Esophagus squamous epithelium (tissue), 5 donors: Measurements from ENCODE around the gene SLC4A3. TPM values are rescaled to one million over a fixed set of nuclear protein-coding genes. Genes with fewer than 3 reads are reported as not detected.
"Not testable (repeated sequence)": the region's sequence is repeated elsewhere in the genome, so short reads cannot be mapped to it uniquely, and the experiment has no call there.

Source experiments
- DNase-seq: peaks from one replicate; lab custom pipeline; 2025; lab: John Stamatoyannopoulos, UW
- H3K27ac ChIP-seq, 4 donors: fragments of 200-600 bp; sonication (generic); one replicate each; pipeline ENCODE4 v1.5.1; 2016 to 2019; ENCODE audit warnings: mild to moderate bottlenecking in 1 of 4
- H3K27me3 ChIP-seq, 4 donors: fragments of 200-600 bp; sonication (generic); 1 replicate in 3 of 4; 2 replicates in 1 of 4; pipeline versions ENCODE4 v1.5.1 to v1.6.0; 2017 to 2021; ENCODE audit warnings: antibody characterized with exemption in 1 of 4
- H3K36me3 ChIP-seq, 3 donors: fragments of 200-600 bp; sonication (generic); one replicate each; pipeline ENCODE4 v1.5.1; 2016 to 2019
- H3K4me1 ChIP-seq, 3 donors: fragments of 200-600 bp; sonication (generic); one replicate each; pipeline ENCODE4 v1.5.1; 2017 to 2019
- H3K4me3 ChIP-seq, 4 donors: fragments of 200-600 bp; sonication (generic); 1 replicate in 3 of 4; 2 replicates in 1 of 4; pipeline ENCODE4 v1.5.1; 2016 to 2019; ENCODE audit warnings: mild to moderate bottlenecking in 2 of 4, moderate library complexity in 1 of 4
- H3K9me3 ChIP-seq, 3 donors: fragments of 200-600 bp; sonication (generic); one replicate each; pipeline ENCODE4 v1.5.1; 2016 to 2019
- POLR2A ChIP-seq, 4 donors: fragments of 450-650 bp; IDR thresholded peaks; one replicate each; pipeline ENCODE4 v1.6.1; 2017; ENCODE audit warnings: antibody characterized with exemption in 4 of 4, mild to moderate bottlenecking in 4 of 4, moderate library complexity in 3 of 4
- WGBS, 2 donors: methylation state at CpG; one replicate each; pipeline ENCODE4 v1.1.5; 2018; 5-methylcytosine and 5-hydroxymethylcytosine counted together
- intact Hi-C: fragments of 100-400 bp; cut with DNase I; formaldehyde crosslinking; loops from one replicate; pipeline ENCODE4 v1.15.0; 2022
- total RNA-seq, 4 donors: library from RNA; depleted of rRNA; stranded (reverse); fragments of >200 nt; gene quantifications; one replicate each; pipeline ENCODE4 v1.1.0, GENCODE V29; 2016
- TF ChIP-seq, protein P1 (sequence below), 6 experiments: fragments of 450-650 bp in 4 of 6; fragments of 200-600 bp in 2 of 6; sonication (generic) in 2 of 6; IDR thresholded peaks; one replicate each; pipeline ENCODE4 v1.5.1; 2016 to 2019; ENCODE audit warnings: antibody characterized with exemption in 6 of 6, mild to moderate bottlenecking in 4 of 6, moderate library complexity in 4 of 6
- donor health status: DM: yes; HTN: yes; CAD: no.

Gene SLC4A3
- total RNA-seq, 4 donors from 2014 or later, result 1.1 to 4.0 (median 2.2) TPM

DNA sequence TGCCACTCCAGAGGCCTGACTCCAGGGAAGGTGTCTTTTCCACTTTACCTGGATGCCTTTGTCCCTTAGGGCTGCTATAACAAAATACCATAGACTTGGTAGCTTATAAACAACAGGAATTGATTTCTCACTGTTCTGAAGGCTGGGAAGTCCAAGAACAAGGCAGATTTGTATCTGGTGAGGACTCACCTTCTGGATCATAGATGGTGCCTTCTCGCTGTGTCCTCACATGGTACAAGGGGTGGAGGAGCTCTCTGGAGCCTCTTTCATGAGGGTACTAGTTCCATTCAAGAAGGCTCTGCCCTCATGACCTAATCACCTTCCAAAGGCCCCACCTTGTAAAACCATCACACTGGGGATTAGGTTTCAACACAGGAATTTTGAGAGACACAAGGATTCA, 52.1 kb downstream of the SLC4A3 start:
- WGBS, 2 donors, result 100% methylated on average over 1 of the region's 1 CpG; no CpG with 5 or more reads in 1 of the 2 donors
- no peak overlapping the region for H3K4me3 ChIP-seq
- peaks cover 0 to 16% (median 0%) of the 10 kb centered on the region in 4 donors for H3K27me3 ChIP-seq
- peaks cover 0 to 19% (median 0%) of the 10 kb centered on the region in 3 donors for H3K4me1 ChIP-seq
- H3K27ac ChIP-seq, result no peak overlapping the region
- no peak for DNase-seq
- H3K36me3 ChIP-seq, result no peaks in the 10 kb centered on the region
- H3K9me3 ChIP-seq, result no peaks in the 10 kb centered on the region
- intact Hi-C loops, result no loop called here
- TF ChIP-seq, protein P1, sequence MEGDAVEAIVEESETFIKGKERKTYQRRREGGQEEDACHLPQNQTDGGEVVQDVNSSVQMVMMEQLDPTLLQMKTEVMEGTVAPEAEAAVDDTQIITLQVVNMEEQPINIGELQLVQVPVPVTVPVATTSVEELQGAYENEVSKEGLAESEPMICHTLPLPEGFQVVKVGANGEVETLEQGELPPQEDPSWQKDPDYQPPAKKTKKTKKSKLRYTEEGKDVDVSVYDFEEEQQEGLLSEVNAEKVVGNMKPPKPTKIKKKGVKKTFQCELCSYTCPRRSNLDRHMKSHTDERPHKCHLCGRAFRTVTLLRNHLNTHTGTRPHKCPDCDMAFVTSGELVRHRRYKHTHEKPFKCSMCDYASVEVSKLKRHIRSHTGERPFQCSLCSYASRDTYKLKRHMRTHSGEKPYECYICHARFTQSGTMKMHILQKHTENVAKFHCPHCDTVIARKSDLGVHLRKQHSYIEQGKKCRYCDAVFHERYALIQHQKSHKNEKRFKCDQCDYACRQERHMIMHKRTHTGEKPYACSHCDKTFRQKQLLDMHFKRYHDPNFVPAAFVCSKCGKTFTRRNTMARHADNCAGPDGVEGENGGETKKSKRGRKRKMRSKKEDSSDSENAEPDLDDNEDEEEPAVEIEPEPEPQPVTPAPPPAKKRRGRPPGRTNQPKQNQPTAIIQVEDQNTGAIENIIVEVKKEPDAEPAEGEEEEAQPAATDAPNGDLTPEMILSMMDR (IDR thresholded peaks at IDR 0.05), result no peak
- no peak for TF ChIP-seq POLR2A (IDR thresholded peaks at IDR 0.05)

DNA sequence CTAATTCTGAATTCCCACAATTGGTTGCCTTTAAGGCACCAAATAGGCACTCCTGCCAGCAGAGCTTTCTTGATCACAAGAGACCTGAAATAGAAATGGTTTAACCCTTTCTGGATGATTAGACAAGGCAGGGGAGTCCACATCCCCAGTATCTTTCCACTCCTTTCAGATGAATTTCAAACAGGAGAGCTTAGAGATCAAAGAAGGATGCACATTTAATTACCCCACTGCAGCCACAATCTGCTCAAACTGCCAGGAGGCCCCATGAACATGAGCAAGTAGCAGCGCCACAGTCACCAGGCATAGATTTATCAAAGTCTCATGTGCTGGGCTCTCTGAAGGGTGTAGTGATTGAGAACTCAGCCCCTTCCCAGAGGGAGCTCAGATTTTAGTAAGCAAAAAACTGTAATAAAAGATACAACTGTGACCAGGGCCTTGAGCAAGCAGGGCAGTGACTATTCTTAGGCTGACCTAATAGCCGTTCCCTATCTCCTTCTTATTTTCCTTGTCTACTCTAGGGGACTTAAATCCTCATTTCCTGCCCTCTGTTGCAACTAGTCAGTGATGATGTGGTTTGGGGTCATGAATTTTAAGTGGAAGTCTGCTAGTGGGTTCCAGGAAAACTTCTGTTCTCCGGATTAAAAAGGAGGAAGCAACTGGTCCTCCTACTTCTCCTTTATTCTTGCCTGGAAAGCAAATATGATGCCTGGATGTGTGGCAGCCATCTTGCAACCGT, 53.7 kb downstream of the SLC4A3 start:
- intact Hi-C loops, result no loop called here
- DNase-seq, result no peak
- TF ChIP-seq POLR2A (IDR thresholded peaks at IDR 0.05), result no peak
- TF ChIP-seq, protein P1 (IDR thresholded peaks at IDR 0.05), result no peak
- H3K4me3 ChIP-seq, result no peak overlapping the region
- H3K4me1 ChIP-seq, result peaks cover 3 to 22% (median 3%) of the 10 kb centered on the region in 3 donors
- no peaks in the 10 kb centered on the region for H3K9me3 ChIP-seq
- H3K27ac ChIP-seq, result no peak overlapping the region
- WGBS, 2 donors, result 72% methylated on average over 4 of the region's 4 CpGs
- H3K27me3 ChIP-seq, result peaks cover 0 to 2% (median 0%) of the 10 kb centered on the region in 4 donors
- H3K36me3 ChIP-seq, result no peaks in the 10 kb centered on the region

DNA sequence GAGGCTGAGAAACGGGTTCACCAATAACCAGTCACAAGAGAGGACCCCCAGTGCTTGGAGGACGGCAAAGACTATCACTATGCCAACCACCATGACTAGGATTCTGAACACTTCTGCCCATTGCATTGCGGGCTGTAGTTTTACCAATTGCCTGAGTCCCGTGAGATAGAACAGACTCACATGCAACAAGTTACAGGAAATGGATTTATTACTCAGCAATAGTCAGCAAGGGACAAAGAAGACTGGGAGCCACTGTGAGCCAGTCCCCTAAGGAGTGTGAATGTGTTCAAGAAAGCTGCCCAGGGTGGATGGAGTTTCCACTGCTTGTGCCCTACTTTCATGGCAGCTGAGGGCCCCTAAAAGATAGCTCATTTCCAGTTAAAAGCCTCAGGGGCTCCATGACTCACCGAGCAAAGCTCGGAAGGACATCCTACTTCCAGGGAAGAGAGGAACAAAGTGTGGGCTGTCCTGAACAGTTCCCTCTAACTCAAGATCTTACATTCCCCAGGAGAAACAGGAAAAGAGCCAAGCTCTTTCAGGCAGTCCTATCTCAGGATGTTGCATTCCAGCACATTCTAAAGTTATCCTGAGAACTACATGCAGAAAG, 54.4 kb downstream of the SLC4A3 start:
- Histone ChIP-seq H3K9me3 (no peaks in the 10 kb centered on the region), H3K27ac (no peak overlapping the region), H3K4me1 (peaks cover 3 to 23% (median 3%) of the 10 kb centered on the region in 3 donors), H3K27me3 (no peaks in the 10 kb centered on the region), H3K36me3 (no peaks in the 10 kb centered on the region), H3K4me3 (no peak overlapping the region)
- intact Hi-C loops, result no loop called here
- WGBS, 2 donors, result 62 to 78% methylated on average over 4 of the region's 6 CpGs
- no peak for DNase-seq
- TF ChIP-seq, protein P1 (IDR thresholded peaks at IDR 0.05), result no peak
- TF ChIP-seq POLR2A (IDR thresholded peaks at IDR 0.05), result no peak

DNA sequence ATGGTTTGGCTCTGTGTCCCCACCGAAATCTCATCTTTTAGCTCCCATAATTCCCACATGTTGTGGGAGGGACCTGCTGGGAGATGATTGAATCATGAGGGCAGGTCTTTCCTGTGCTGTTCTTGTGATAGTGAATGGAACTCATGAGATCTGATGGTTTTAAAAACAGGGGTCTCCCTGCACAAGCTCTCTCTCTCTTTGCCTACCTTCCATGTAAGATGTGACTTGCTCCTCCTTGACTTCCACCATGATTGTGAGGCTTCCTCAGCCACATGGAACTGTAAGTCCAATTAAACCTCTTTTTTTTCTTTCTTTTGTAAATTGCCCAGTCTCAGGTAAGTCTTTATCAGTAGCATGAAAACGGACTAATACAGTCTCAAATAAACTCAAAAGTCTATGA, 56.0 kb downstream of the SLC4A3 start:
- DNase-seq, H3K36me3 ChIP-seq, H3K4me3 ChIP-seq, intact Hi-C loops, H3K9me3 ChIP-seq, H3K27me3 ChIP-seq, H3K27ac ChIP-seq: not testable (repeated sequence)
- H3K4me1 ChIP-seq, result peaks cover 3 to 30% (median 7%) of the 10 kb centered on the region in 3 donors
- 63 to 83% methylated on average over 2 of the region's 2 CpGs for WGBS, 2 donors

DNA sequence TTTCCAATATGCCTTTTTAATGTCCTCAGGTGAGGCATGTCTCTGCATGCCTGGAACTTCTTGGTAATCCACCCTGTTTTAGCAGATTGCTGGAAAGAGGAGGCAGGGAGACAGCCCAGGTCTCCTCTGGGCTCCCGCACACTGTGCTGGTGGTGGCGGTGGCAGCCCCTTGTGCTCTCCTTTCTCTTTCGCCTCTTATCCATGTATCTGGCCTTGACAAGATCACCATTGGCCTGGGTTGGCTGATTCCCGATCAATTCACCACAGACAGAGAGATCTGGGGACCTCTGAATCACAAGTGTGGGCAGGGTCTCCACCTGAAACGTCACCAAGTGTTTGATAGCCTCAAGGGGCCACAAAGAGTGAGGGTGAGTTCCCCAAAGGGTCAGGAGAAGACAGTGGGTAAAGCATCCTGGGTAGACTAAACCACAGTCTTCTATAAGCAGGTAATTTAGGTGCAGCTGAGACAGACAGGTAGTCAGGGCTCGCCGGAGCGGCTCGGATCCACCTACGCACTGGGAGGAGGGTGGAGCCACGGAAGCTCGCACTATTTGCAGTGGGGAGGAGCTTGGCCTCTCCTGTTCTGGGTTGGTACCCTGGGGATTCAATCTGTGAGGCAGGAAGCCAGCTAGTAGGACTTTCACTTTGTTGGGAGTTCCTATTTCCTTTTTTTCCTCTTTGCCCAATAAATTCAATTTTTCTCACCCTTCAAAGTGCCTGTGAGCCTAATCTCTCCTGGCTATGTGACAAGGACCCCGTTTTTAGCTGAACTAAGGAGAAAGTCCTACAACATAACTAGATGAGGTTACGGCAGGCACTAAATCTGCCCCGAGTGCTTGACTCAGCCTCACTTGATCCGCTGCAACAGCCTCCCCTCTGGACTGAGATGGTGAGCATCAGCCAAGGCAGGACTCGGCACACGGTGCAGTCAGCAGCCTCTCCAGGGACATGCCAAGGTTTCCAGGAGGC, 57.6 kb downstream of the SLC4A3 start:
- no peaks in the 10 kb centered on the region for H3K9me3 ChIP-seq
- 12 to 24% methylated on average over 13 to 14 of the region's 18 CpGs for WGBS, 2 donors
- no peaks in the 10 kb centered on the region for H3K36me3 ChIP-seq
- H3K4me3 ChIP-seq, result peak overlapping the region; percentile 20 to 65 (median 50)
- H3K27ac ChIP-seq, result peak overlapping the region; percentile 61 to 86 (median 82)
- peak in 2 of 4 donors; percentile 36 to 49 for TF ChIP-seq POLR2A (IDR thresholded peaks at IDR 0.05)
- TF ChIP-seq, protein P1 (IDR thresholded peaks at IDR 0.05), result peak in 1 of 6 experiments; percentile 6
- intact Hi-C loops, result no loop called here
- H3K27me3 ChIP-seq, result peaks cover 0 to 7% (median 0%) of the 10 kb centered on the region in 4 donors
- DNase-seq, result no peak
- peaks cover 3 to 41% (median 15%) of the 10 kb centered on the region in 3 donors for H3K4me1 ChIP-seq
